LNCAP (cell line): ENCODE measurements around the gene CDH4.

Experiments used
- TF ChIP-seq, protein P1 (sequence below): fragments of 450-650 bp; IDR thresholded peaks from 2 replicates; pipeline ENCODE4 v1.5.1; 2017; ENCODE audit warnings: mild to moderate bottlenecking

CDH4 gene

DNA sequence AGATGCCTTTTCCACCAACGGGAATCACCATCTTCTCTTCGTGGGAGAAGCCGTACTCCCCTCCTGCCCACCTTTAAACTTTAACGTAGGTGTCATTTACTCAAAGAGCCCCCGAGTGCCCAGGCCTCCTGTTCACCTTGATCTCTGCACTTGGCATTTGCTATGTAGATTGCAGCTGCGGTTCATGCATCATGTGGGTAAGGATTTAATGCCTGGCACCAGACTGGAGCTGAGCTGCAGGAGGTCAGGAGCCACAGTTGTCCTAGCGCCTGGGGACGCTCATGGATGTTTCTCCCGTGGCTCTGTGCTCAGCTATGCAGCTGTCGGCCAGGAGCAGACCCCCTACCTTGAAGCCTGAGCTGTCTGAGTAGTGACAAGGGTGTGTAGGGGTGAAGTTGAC, 133.7 kb downstream of the CDH4 start:
- TF ChIP-seq, protein P1, sequence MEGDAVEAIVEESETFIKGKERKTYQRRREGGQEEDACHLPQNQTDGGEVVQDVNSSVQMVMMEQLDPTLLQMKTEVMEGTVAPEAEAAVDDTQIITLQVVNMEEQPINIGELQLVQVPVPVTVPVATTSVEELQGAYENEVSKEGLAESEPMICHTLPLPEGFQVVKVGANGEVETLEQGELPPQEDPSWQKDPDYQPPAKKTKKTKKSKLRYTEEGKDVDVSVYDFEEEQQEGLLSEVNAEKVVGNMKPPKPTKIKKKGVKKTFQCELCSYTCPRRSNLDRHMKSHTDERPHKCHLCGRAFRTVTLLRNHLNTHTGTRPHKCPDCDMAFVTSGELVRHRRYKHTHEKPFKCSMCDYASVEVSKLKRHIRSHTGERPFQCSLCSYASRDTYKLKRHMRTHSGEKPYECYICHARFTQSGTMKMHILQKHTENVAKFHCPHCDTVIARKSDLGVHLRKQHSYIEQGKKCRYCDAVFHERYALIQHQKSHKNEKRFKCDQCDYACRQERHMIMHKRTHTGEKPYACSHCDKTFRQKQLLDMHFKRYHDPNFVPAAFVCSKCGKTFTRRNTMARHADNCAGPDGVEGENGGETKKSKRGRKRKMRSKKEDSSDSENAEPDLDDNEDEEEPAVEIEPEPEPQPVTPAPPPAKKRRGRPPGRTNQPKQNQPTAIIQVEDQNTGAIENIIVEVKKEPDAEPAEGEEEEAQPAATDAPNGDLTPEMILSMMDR: no peak

DNA sequence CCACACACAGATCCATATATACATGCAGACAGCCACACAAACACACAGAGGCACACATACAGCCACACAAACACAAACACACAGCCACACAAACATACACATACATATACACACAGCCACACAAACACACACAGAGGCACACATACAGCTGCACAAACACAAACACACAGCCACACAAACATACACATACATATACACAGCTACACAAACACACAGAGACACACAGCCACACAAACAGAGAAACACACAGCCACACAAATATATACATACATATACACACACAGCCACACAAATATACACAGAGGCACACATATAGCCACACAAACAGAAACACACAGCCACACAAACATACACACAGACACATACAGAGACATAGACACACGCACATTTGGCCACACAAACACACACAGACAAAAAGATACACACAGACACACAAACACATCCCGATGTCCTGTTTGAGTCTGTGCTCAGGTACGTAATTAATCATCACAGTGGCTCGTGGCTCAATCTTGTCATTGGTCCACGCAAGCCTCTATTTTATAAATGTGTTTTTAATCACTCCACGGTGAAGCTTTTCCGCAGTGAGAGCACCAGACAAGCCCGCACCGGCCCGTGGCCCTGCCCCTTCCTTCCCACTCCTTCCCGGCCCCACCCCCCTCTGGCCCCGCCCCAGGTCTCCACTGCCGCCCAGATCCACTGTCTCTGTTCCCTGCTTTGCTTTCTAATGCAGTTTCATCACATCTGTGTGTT, 135.3 kb downstream of the CDH4 start:
- TF ChIP-seq, protein P1: no peak

DNA sequence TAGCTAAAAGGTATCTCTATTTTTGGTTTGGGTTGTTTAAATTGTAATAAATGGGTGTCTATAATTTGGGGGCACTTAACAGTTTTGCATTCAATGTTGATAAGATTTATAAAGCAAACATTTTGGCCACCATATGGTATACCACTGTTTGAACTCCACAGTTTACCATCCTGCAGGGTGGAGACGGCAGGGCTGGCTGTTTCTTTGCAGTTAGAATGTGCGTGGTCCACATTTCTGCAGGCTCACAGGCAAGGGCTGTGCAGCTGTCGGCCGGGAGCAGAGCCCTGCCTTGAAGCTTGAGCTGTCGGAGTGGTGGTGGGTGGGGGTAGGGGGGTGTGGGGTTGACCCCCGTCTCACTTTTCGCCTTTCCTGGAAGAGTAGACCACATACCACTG, 135.9 kb downstream of the CDH4 start:
- TF ChIP-seq, protein P1: no peak

GRCh38 chr20:61389077-61389476, 137.0 kb downstream of the CDH4 start:
- TF ChIP-seq, protein P1: no peak

- TF ChIP-seq, protein P1: no peak
Measured at GRCh38 chr20:61391185-61391584, 139.1 kb downstream of the CDH4 start.

- TF ChIP-seq, protein P1: no peak
Measured at GRCh38 chr20:61391812-61392520, 139.9 kb downstream of the CDH4 start.

- TF ChIP-seq, protein P1: no peak
Measured at GRCh38 chr20:61394088-61394799, 142.2 kb downstream of the CDH4 start.
